Measurements from ENCODE around the gene PTGIS.

PTGIS gene

GRCh38 chr20:49529470-49529869 lies 38.5 kb downstream of the PTGIS start:
- no peak for TF ChIP-seq CTCF (IDR thresholded peaks at IDR 0.05; ENCODE audit: borderline replicate concordance, insufficient read depth, low read depth, low read length)
- no peak overlapping the region for H3K4me3 ChIP-seq (ENCODE audit: low read depth, low read length)

GRCh38 chr20:49526568-49526967 lies 41.4 kb downstream of the PTGIS start:
- TF ChIP-seq CTCF (IDR thresholded peaks at IDR 0.05; ENCODE audit: borderline replicate concordance, insufficient read depth, low read depth, low read length), result no peak

GRCh38 chr20:49526056-49526455 lies 41.9 kb downstream of the PTGIS start:
- no peak for TF ChIP-seq CTCF (IDR thresholded peaks at IDR 0.05; ENCODE audit: borderline replicate concordance, insufficient read depth, low read depth, low read length)
- no peak overlapping the region for H3K4me3 ChIP-seq (ENCODE audit: low read depth, low read length)

More at GRCh38 chr20:49526568-49526967, 41.4 kb downstream of the PTGIS start:
- no peak overlapping the region for H3K4me3 ChIP-seq (ENCODE audit: low read depth, low read length)

GRCh38 chr20:49523767-49524360 lies 44.1 kb downstream of the PTGIS start:
- H3K4me3 ChIP-seq (ENCODE audit: low read depth, low read length), result no peak overlapping the region
- TF ChIP-seq CTCF (IDR thresholded peaks at IDR 0.05; ENCODE audit: borderline replicate concordance, insufficient read depth, low read depth, low read length), result no peak

- H3K4me3 ChIP-seq (ENCODE audit: low read depth, low read length), result no peak overlapping the region
- no peak for TF ChIP-seq CTCF (IDR thresholded peaks at IDR 0.05; ENCODE audit: borderline replicate concordance, insufficient read depth, low read depth, low read length)
Observed at GRCh38 chr20:49521356-49521755, 46.6 kb downstream of the PTGIS start.

- TF ChIP-seq CTCF (IDR thresholded peaks at IDR 0.05; ENCODE audit: borderline replicate concordance, insufficient read depth, low read depth, low read length), result no peak
Observed at GRCh38 chr20:49519777-49520359, 48.1 kb downstream of the PTGIS start.

GRCh38 chr20:49519212-49519712 lies 48.7 kb downstream of the PTGIS start:
- H3K4me3 ChIP-seq (ENCODE audit: low read depth, low read length), result no peak overlapping the region
- no peak for TF ChIP-seq CTCF (IDR thresholded peaks at IDR 0.05; ENCODE audit: borderline replicate concordance, insufficient read depth, low read depth, low read length)

More at GRCh38 chr20:49519777-49520359, 48.1 kb downstream of the PTGIS start:
- H3K4me3 ChIP-seq (ENCODE audit: low read depth, low read length), result no peak overlapping the region

Data from GM12875 (cell line).